K562 (cell line): Measurements from ENCODE around the gene CHST12. TPM values are rescaled to one million over a fixed set of nuclear protein-coding genes. Genes with fewer than 3 reads are reported as not detected.

ENCODE experiments used
- ATAC-seq: fragments of 200-7000 bp; cut with Tn5 transposase; 3 replicates; pipeline ENCODE4 v1.9.1; 2020; ENCODE audit warnings: moderate library complexity
- BruUV-seq: library from RNA; stranded (reverse); fragments of 400-500 nt; replicated peaks from 2 replicates; lab custom pipeline; 2021; lab: Mats Ljungman, UMichigan
- CTCF ChIA-PET: fragments of 300-600 bp; formaldehyde crosslinking; extraction: SDS; loops from one replicate; lab custom pipeline; 2021; ENCODE audit warnings: low intra/inter-chr PET ratio; lab: Yijun Ruan, JAX
- POLR2A ChIA-PET: fragments of 300-600, 350-650 bp; sonication (Branson Sonifier 250); formaldehyde crosslinking; extraction: SDS; loops from one replicate; lab custom pipeline; 2021; ENCODE audit warnings: antibody characterized with exemption, inconsistent platforms; lab: Yijun Ruan, JAX
- DNase-seq, 4 experiments: peaks; one replicate each; pipeline versions ENCODE4 v3.0.0 to v3.0.0-alpha.2; 2011 to 2018; ENCODE audit warnings: low spot score in 3 of 4, mixed read lengths in 3 of 4; ENCODE audit errors: extremely low read depth in 1 of 4
- FAIRE-seq: peaks from 2 replicates; lab custom pipeline; 2011; peaks lifted over from hg19 to GRCh38; lab: Jason Lieb, UNC
- H2AFZ ChIP-seq: 2 replicates; pipeline ENCODE4 v1.6.0; 2011; ENCODE audit warnings: low read depth, low read length, control low read depth, inconsistent platforms
- H3K27ac ChIP-seq: fragments of 200-600 bp; 3 replicates; pipeline ENCODE4 v1.8.0; 2011; ENCODE audit warnings: low read depth, mild to moderate bottlenecking, control low read depth, inconsistent platforms, low read length, moderate library complexity, mixed read lengths; ENCODE audit errors: extremely low read depth
- H3K27me3 ChIP-seq, 2 experiments: fragments of 300-600 bp in 1 of 2; 2 replicates in 1 of 2; 3 replicates in 1 of 2; pipeline versions ENCODE4 v1.6.0 to v1.8.0; 2011; ENCODE audit warnings: inconsistent platforms in 2 of 2, low read length in 2 of 2, mild to moderate bottlenecking in 1 of 2, mixed read lengths in 1 of 2, moderate library complexity in 1 of 2; ENCODE audit not compliant: control insufficient read depth in 2 of 2, insufficient read depth in 2 of 2
- H3K36me3 ChIP-seq: fragments of 300-600 bp; 3 replicates; pipeline ENCODE4 v1.8.0; 2011; ENCODE audit warnings: mild to moderate bottlenecking, low read length, inconsistent platforms; ENCODE audit not compliant: control insufficient read depth, insufficient read depth
- H3K4me1 ChIP-seq, 2 experiments: fragments of 200-600 bp in 1 of 2; replicated peaks in 1 of 2; 2 replicates in 1 of 2; 3 replicates in 1 of 2; pipeline versions ENCODE4 v1.5.1 to v1.8.0; 2011; ENCODE audit warnings: inconsistent platforms in 2 of 2, low read length in 2 of 2, mild to moderate bottlenecking in 1 of 2, mixed read lengths in 1 of 2, moderate library complexity in 1 of 2; ENCODE audit not compliant: control insufficient read depth in 2 of 2, insufficient read depth in 2 of 2
- H3K4me2 ChIP-seq: 2 replicates; pipeline ENCODE4 v1.6.1; 2011; ENCODE audit warnings: low read length, control low read depth, inconsistent platforms, mixed read lengths; ENCODE audit not compliant: insufficient read depth
- H3K4me3 ChIP-seq: fragments of 200-600 bp; sonication (generic), shearing (Covaris generic); 2 replicates; pipeline ENCODE4 v1.5.1; 2016; ENCODE audit warnings: control low read depth, inconsistent platforms
- H3K79me2 ChIP-seq: fragments of 200-600 bp; 3 replicates; pipeline ENCODE4 v1.8.0; 2011; ENCODE audit warnings: low read length, inconsistent platforms; ENCODE audit not compliant: control insufficient read depth, insufficient read depth
- H3K9ac ChIP-seq, 2 experiments: 2 replicates each; pipeline versions ENCODE4 v1.6.0 to v1.6.1; 2011; ENCODE audit warnings: low read depth in 2 of 2, low read length in 2 of 2, control low read depth in 1 of 2, inconsistent platforms in 1 of 2, mild to moderate bottlenecking in 1 of 2, mixed read lengths in 1 of 2; ENCODE audit not compliant: insufficient read depth in 1 of 2
- H3K9me1 ChIP-seq: one replicate; pipeline ENCODE4 v1.6.0; 2011; ENCODE audit warnings: inconsistent platforms, mild to moderate bottlenecking, low read length, moderate library complexity; ENCODE audit not compliant: control insufficient read depth, insufficient read depth
- H3K9me3 ChIP-seq: replicated peaks from 2 replicates; pipeline ENCODE4 v1.5.1; 2011; ENCODE audit warnings: low read depth, low read length, inconsistent platforms; ENCODE audit not compliant: control insufficient read depth, insufficient read depth
- H4K20me1 ChIP-seq: replicated peaks from 2 replicates; pipeline ENCODE4 v1.6.1; 2011; ENCODE audit warnings: low read length, inconsistent platforms, mixed read lengths; ENCODE audit not compliant: control insufficient read depth, insufficient read depth
- BCOR ChIP-seq: fragments of 450-650 bp; IDR thresholded peaks from 2 replicates; pipeline ENCODE4 v1.6.1; 2016
- FIP1L1 ChIP-seq: fragments of 200-400 bp; formaldehyde crosslinking; IDR thresholded peaks from 2 replicates; pipeline ENCODE4 v1.6.1; 2018; ENCODE audit warnings: mild to moderate bottlenecking, low read depth, low read length; ENCODE audit not compliant: poor library complexity, severe bottlenecking
- PHF20 ChIP-seq: fragments of 450-650 bp; IDR thresholded peaks from 2 replicates; pipeline ENCODE4 v1.6.1; 2018; ENCODE audit not compliant: partially characterized antibody
- REST ChIP-seq, 2 experiments: fragments of 450-650 bp; formaldehyde crosslinking in 1 of 2; IDR thresholded peaks; 2 replicates each; pipeline versions ENCODE4 v1.4.0 to v1.6.1; 2014 to 2020; ENCODE audit warnings: mild to moderate bottlenecking in 2 of 2, borderline replicate concordance in 1 of 2, low read depth in 1 of 2
- SPI1 ChIP-seq: IDR thresholded peaks from 2 replicates; pipeline ENCODE4 v1.6.1; 2011; ENCODE audit warnings: low read depth, low read length, control low read depth, borderline replicate concordance
- TRIM24 ChIP-seq, 2 experiments: fragments of 450-650 bp; IDR thresholded peaks; 2 replicates each; pipeline ENCODE4 v1.6.1; 2016
- ZBED1 ChIP-seq: IDR thresholded peaks from 2 replicates; pipeline ENCODE4 v1.6.1; 2014
- ZNF518B ChIP-seq: fragments of 250-450 bp; sonication (Bioruptor Pico); IDR thresholded peaks from 2 replicates; pipeline ENCODE4 v1.5.0; 2021; ENCODE audit warnings: mild to moderate bottlenecking, moderate library complexity
- ZNF699 ChIP-seq: fragments of 250-450 bp; sonication (Bioruptor Pico); IDR thresholded peaks from 2 replicates; pipeline ENCODE4 v1.8.0; 2021; ENCODE audit warnings: mild to moderate bottlenecking, moderate library complexity; ENCODE audit not compliant: insufficient replicate concordance
- WGBS: fragments of 100-300 bp; shearing (Covaris generic); methylation state at CpG from one replicate; pipeline ENCODE4 v1.1.6; 2016; ENCODE audit warnings: low coverage, mixed read lengths; ENCODE audit not compliant: insufficient coverage; ENCODE audit errors: missing lambda C conversion rate; 5-methylcytosine and 5-hydroxymethylcytosine counted together
- in situ Hi-C: fragments of 300-500 bp; cut with MboI; formaldehyde crosslinking; loops from 4 replicates; pipeline ENCODE4 v1.15.0; 2018; ENCODE audit warnings: inconsistent platforms, mixed read lengths
- intact Hi-C: fragments of 100-400 bp; cut with micrococcal nuclease; formaldehyde crosslinking; loops from 2 replicates; pipeline ENCODE4 v1.14.2; 2022
- polyA plus RNA-seq, 8 experiments: library from polyadenylated mRNA; depleted of rRNA in 4 of 8; stranded (reverse) in 5 of 8; unstranded in 3 of 8; fragments of >200 nt; fragmentation: Nextera tagmentation in 2 of 8; fragmentation: Illumina TruSeq in 1 of 8; extraction: Ambion mirVana in 2 of 8; extraction: Trizol in 1 of 8; gene quantifications; 2 replicates each; pipeline versions ENCODE4 v1.2.1 to v1.2.3, GENCODE V29; 2011 to 2014; ENCODE audit warnings: inconsistent platforms in 1 of 8, missing spikeins in 1 of 8
- total RNA-seq, 7 experiments: library from RNA; depleted of rRNA in 6 of 7; stranded (reverse); fragments of >200 nt in 6 of 7; fragmentation: Illumina TruSeq in 2 of 7; extraction: Trizol in 2 of 7; gene quantifications; 2 replicates each; pipeline versions ENCODE4 v1.2.1 to v1.2.3, GENCODE V29; 2011 to 2021; ENCODE audit warnings: low replicate concordance in 1 of 7

CHST12 gene
- total and polyA plus RNA-seq, 9 of the 15 experiments (the other 6 are each of a cell fraction or from before 2014, with no cell fraction given) = 0.18 to 19.8 (median 3.6) TPM

GRCh38 chr7:2461268-2462026 is 58.0 kb downstream of the CHST12 start:
- BruUV-seq = no TSS peak
- Histone ChIP-seq H3K36me3 (no peaks in the 10 kb centered on the region), H3K9me3 (no peaks in the 10 kb centered on the region; the same call in 1 of the 2 replicates), H3K4me3 (no peak overlapping the region), H3K27ac (no peak overlapping the region), H4K20me1 (peaks cover 12% of the 10 kb centered on the region; the same call in 1 of the 2 replicates), H3K4me2 (no peak overlapping the region), H3K79me2 (no peaks in the 10 kb centered on the region), H3K9me1 (no peaks in the 10 kb centered on the region), H2AFZ (no peak overlapping the region), H3K27me3 (peaks cover 2 to 19% of the 10 kb centered on the region in 2 experiments; a peak in 3 of 5 replicates), H3K4me1 (peaks cover 0 to 9% of the 10 kb centered on the region in 2 experiments; a peak in 2 of 5 replicates), H3K9ac (no peak overlapping the region)
- DNase-seq (no peak), FAIRE-seq (no peak), ATAC-seq (no peak)
- CTCF ChIA-PET = no interaction called here
- no peak for TF ChIP-seq FIP1L1
- no peak for TF ChIP-seq PHF20
- TF ChIP-seq ZNF699 (CRISPR knock-in tag) = no peak
- no peak for TF ChIP-seq ZNF518B
- peak; percentile 45 for TF ChIP-seq REST (IDR thresholded peaks at IDR 0.05; ENCODE audit: borderline replicate concordance)
- TF ChIP-seq REST (CRISPR knock-in tag; IDR thresholded peaks at IDR 0.05; ENCODE audit: low read depth) = no peak
- TF ChIP-seq ZBED1 = no peak
- 0 out of 2 replicates have a peak, but pooled peaks have one; percentile 25 for TF ChIP-seq BCOR
- TF ChIP-seq TRIM24 (IDR thresholded peaks at IDR 0.05) = no peak
- TF ChIP-seq SPI1 = no peak
- POLR2A ChIA-PET = interaction anchor here (0.6 to 0.7 kb wide), 2 partner anchors 10 to 32 kb away, joined by 3 read pairs; no protein-coding TSS in a partner anchor
- in situ Hi-C loops = no loop called here
- intact Hi-C loops = no loop called here
- WGBS = 25% methylated on average over 14 of the region's 15 CpGs
